Neural crest cell (in vitro differentiated cells): ENCODE data around the gene ASIC2. TPM values are rescaled to one million over a fixed set of nuclear protein-coding genes. Genes with fewer than 3 reads are reported as not detected.

ENCODE experiments used
- DNase-seq: peaks from one replicate; pipeline ENCODE4 v3.0.0; 2021; ENCODE audit warnings: low read depth, mixed read lengths, low spot score
- H3K27ac Mint-ChIP-seq: one replicate; pipeline ENCODE4 v1.8.0; 2021; ENCODE audit warnings: mild to moderate bottlenecking, mixed read lengths; ENCODE audit not compliant: unreplicated experiment
- H3K27me3 Mint-ChIP-seq: 2 replicates; pipeline ENCODE4 v1.8.0; 2021; ENCODE audit warnings: low read depth, mild to moderate bottlenecking, mixed read lengths
- H3K36me3 Mint-ChIP-seq: 2 replicates; pipeline ENCODE4 v1.8.0; 2021; ENCODE audit warnings: low read depth, mild to moderate bottlenecking, mixed read lengths
- H3K4me1 Mint-ChIP-seq: 2 replicates; pipeline ENCODE4 v1.8.0; 2021; ENCODE audit warnings: mixed read lengths
- H3K4me3 Mint-ChIP-seq: one replicate; pipeline ENCODE4 v1.8.0; 2021; ENCODE audit warnings: mild to moderate bottlenecking, mixed read lengths
- H3K9me3 Mint-ChIP-seq: 2 replicates; pipeline ENCODE4 v1.8.0; 2021; ENCODE audit warnings: mixed read lengths
- long read RNA-seq: library from polyadenylated mRNA; unstranded; transcript quantifications from one replicate; pipeline ENCODE4 v2.0.0, GENCODE V29; 2020
- total RNA-seq: library from RNA; stranded (reverse); gene quantifications from 2 replicates; pipeline ENCODE4 v1.2.1, GENCODE V29; 2021
- TF ChIP-seq, protein P1 (sequence below): fragments of 200-600 bp; sonication (generic); conservative IDR thresholded peaks from 2 replicates; pipeline ENCODE4 v1.5.0; 2021; ENCODE audit warnings: antibody characterized with exemption, mild to moderate bottlenecking

Gene ASIC2
- total RNA-seq, result 0.12 TPM in 1 of 2 replicates, not detected in the other
- long read RNA-seq, result 0 reads

DNA sequence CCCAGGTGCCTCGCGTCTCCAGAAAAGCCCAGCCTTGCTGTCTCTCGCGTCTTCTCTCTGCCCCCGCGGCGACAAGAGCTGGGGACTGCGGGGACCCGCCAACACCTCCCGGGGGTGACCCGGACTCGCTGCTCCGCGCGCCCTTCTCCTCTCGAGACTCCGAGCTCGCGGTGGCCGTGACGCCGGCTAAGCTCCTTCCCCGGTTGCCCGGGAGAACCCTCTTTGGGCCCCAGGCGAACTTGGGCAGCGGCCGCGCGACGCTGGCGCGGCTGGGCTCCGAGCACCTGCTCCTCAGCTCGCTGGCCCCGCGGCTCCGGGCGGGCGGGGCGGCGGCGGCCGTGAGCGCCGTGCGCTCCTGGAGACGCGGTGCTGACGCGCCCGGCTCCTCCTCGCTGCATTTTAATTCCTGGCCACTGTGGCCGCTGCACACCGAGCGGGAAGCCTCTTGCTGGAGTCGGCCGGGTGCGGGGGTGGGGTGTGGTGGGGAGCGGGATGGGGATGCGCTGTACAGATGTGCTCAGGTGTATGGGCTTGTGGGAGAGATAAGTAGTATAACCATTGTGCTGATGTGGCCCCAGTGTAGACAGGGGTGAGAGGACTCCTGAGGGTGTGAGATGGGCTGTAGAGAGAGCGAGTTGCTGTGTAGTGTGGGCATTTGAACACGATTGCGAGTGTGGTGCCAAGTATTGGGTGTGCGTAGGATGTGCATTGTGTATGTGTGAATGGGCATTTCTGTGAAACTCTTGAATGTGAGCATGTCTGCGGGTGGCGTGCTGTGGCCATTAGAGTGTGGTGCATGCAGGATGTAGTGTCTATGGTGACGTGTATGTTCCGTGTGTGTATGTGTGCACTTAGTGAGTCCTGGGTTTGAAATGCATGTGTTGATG is at the start of gene ASIC2:
Gene ASIC2 (minus strand): TSS at position 315 of the 887 bp plus-strand sequence.
- DNase-seq, result peak; percentile 8
- H3K27ac Mint-ChIP-seq, result no peak within 1 kb of the TSS
- no peaks in the 10 kb centered on the region for H3K9me3 Mint-ChIP-seq
- TF ChIP-seq, protein P1, sequence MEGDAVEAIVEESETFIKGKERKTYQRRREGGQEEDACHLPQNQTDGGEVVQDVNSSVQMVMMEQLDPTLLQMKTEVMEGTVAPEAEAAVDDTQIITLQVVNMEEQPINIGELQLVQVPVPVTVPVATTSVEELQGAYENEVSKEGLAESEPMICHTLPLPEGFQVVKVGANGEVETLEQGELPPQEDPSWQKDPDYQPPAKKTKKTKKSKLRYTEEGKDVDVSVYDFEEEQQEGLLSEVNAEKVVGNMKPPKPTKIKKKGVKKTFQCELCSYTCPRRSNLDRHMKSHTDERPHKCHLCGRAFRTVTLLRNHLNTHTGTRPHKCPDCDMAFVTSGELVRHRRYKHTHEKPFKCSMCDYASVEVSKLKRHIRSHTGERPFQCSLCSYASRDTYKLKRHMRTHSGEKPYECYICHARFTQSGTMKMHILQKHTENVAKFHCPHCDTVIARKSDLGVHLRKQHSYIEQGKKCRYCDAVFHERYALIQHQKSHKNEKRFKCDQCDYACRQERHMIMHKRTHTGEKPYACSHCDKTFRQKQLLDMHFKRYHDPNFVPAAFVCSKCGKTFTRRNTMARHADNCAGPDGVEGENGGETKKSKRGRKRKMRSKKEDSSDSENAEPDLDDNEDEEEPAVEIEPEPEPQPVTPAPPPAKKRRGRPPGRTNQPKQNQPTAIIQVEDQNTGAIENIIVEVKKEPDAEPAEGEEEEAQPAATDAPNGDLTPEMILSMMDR, result peak; percentile 36
- H3K36me3 Mint-ChIP-seq, result no peaks in the 10 kb centered on the region
- H3K4me3 Mint-ChIP-seq, result peak within 1 kb of the TSS; percentile 72
- peaks cover 15% of the 10 kb centered on the region for H3K4me1 Mint-ChIP-seq
- peaks cover 86% of the 10 kb centered on the region for H3K27me3 Mint-ChIP-seq

DNA sequence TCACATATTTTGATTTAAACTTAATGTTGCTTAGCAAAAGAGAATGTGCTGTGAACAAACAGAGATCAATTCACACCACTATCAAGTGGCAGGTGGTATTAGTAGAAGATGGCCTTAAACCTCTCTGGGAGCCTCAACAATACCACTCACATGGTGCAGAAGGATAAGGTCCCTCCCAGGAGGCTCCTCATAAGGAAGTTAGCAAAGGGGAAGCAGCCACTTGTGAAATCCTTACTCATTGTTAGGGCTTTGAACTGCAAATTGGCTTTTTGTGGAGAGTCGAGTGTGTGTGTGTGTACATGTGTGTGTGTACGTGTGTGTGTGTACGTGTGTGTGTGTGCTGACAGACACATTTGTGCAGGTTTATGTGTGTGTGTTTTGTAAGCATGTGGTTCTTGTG is 48.9 kb upstream of the ASIC2 start:
- no peak overlapping the region for H3K27ac Mint-ChIP-seq
- no peak overlapping the region for H3K4me3 Mint-ChIP-seq
- DNase-seq, result no peak
- no peaks in the 10 kb centered on the region for H3K9me3 Mint-ChIP-seq
- peaks cover 56% of the 10 kb centered on the region for H3K27me3 Mint-ChIP-seq
- no peaks in the 10 kb centered on the region for H3K36me3 Mint-ChIP-seq
- TF ChIP-seq, protein P1, result no peak
- H3K4me1 Mint-ChIP-seq, result no peaks in the 10 kb centered on the region

DNA sequence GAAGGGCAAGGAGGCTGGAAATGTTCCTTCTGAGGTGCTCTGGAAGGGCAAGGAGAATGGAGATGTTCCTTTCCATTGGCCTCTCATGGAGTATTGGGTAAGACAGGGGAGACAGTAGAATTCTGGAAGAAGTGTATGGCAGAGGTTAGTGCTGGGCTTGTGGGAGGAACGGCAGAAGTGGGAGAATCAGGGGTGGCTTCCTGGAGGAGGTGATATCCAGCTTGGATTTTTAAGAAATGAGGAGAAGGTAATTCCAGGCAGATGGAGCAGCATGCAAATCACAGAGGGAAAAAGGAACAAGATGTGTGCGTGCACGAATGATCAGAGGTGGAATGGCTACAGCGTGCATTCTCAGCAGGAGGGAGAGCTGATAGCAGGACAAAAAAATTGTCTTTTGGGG is 45.1 kb upstream of the ASIC2 start:
- no peaks in the 10 kb centered on the region for H3K9me3 Mint-ChIP-seq
- H3K4me1 Mint-ChIP-seq, result no peaks in the 10 kb centered on the region
- no peak for DNase-seq
- TF ChIP-seq, protein P1, result no peak
- no peaks in the 10 kb centered on the region for H3K36me3 Mint-ChIP-seq
- H3K27me3 Mint-ChIP-seq, result peaks cover 75% of the 10 kb centered on the region
- no peak overlapping the region for H3K27ac Mint-ChIP-seq
- no peak overlapping the region for H3K4me3 Mint-ChIP-seq

DNA sequence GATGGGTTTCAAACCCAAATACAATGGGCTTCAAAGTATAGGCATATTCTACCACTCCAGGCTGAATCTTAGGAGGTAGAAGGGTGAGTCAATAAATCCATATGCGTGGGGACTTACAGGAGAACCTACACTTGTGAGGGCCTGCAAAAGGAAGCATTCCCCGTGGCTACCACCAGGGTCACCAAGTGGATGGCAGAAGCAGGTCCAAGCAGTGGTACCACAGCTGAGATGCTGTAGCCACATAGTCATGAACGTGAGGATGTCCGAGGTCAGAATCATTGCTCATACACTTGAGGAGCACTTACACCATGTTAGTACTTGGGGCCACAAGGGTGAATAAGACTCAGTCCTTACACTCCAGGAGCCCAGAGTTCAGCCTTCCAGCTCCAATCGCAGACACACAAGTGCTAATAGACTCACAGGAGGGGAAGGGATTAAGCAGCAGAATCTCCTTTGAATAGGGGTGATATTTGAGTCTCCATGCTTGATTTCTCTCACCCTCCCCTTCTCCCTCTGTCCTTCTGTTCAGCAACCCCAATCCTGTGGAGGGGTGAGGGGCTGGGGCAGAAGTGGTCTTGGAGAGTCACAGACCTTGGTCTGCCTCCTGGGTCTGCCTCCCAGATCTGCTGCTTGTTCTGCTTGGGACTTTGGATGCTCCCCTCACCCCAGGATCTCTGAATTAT is 42.5 kb upstream of the ASIC2 start:
- DNase-seq, result no peak
- H3K27ac Mint-ChIP-seq, result no peak overlapping the region
- peaks cover 60% of the 10 kb centered on the region for H3K27me3 Mint-ChIP-seq
- TF ChIP-seq, protein P1, result peak; percentile 27
- H3K36me3 Mint-ChIP-seq, result no peaks in the 10 kb centered on the region
- H3K9me3 Mint-ChIP-seq, result no peaks in the 10 kb centered on the region
- H3K4me1 Mint-ChIP-seq, result no peaks in the 10 kb centered on the region
- no peak overlapping the region for H3K4me3 Mint-ChIP-seq

DNA sequence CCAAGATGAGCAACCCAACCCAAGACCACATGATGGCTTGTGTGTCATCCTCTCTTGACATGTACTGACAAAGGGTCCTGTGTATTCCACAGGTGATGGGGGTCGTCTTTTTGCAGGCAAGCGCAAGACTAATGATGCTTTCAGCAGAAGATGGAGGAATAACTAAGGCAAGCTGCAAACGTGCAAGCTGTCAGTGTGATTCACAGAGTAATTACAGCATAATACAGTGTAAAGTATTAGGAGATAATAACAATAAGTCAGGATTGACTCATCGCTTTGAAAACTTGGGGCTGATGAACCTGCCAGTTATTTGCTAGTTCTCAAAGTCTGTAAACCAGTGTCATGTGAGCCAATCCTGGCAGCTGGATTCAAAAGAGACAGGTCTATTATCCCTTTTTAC is 41.6 kb upstream of the ASIC2 start:
- no peak overlapping the region for H3K27ac Mint-ChIP-seq
- no peaks in the 10 kb centered on the region for H3K4me1 Mint-ChIP-seq
- no peak for DNase-seq
- no peaks in the 10 kb centered on the region for H3K9me3 Mint-ChIP-seq
- peaks cover 59% of the 10 kb centered on the region for H3K27me3 Mint-ChIP-seq
- no peaks in the 10 kb centered on the region for H3K36me3 Mint-ChIP-seq
- TF ChIP-seq, protein P1, result no peak
- H3K4me3 Mint-ChIP-seq, result no peak overlapping the region
